Measurements from ENCODE around the gene LIN28B.

DNA sequence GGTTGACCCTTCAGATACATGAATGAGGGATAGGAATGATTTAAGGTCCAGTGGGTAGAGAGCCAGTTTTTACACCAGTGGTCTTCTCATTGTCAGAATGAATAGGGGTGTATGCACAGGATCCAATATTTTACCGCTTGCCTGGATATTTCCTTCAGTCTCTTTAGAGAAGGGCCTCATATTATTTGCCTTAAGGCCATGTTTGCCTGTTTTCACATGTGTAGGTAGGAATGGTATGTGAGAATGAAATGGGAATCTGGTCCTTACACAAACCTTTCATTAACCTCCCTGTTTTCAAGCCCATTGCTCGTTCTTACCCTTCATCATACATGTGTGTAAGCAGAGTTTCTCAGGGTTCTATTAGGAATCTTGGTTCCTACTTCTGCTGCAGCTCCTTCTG is 62.4 kb downstream of the LIN28B start:
- TF ChIP-seq POLR2A (IDR thresholded peaks at IDR 0.05) (no peak), POLR2AphosphoS5 (IDR thresholded peaks at IDR 0.05) (no peak)
- TF ChIP-seq, protein P1, sequence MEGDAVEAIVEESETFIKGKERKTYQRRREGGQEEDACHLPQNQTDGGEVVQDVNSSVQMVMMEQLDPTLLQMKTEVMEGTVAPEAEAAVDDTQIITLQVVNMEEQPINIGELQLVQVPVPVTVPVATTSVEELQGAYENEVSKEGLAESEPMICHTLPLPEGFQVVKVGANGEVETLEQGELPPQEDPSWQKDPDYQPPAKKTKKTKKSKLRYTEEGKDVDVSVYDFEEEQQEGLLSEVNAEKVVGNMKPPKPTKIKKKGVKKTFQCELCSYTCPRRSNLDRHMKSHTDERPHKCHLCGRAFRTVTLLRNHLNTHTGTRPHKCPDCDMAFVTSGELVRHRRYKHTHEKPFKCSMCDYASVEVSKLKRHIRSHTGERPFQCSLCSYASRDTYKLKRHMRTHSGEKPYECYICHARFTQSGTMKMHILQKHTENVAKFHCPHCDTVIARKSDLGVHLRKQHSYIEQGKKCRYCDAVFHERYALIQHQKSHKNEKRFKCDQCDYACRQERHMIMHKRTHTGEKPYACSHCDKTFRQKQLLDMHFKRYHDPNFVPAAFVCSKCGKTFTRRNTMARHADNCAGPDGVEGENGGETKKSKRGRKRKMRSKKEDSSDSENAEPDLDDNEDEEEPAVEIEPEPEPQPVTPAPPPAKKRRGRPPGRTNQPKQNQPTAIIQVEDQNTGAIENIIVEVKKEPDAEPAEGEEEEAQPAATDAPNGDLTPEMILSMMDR (IDR thresholded peaks at IDR 0.05) = no peak
